ENCODE data around the gene CPEB1. TPM values are rescaled to one million over a fixed set of nuclear protein-coding genes. Genes with fewer than 3 reads are reported as not detected.

CPEB1 gene
- total RNA-seq, 1 experiment from 2014 or later: 1.0 TPM

DNA sequence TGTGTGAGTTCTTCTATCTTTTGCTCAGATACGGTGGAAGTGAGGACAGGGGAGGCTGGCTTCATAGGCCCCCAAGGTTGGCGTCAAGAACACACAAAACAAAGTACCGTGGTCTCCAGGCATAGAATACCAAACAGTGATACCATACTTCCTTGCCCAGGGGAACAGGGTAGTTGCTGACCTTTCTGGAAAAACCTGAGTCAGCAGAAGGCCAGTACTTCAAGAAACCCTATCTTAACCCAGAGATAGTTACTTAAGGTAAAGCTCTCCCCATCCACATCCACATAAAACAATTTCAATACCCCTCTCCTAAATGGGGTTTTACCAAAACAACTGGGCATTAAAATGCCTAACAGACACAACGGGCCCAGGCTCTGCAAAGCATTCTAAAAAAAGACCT, 77.3 kb downstream of the CPEB1 start:
- Histone ChIP-seq H2AK5ac (ENCODE audit: insufficient read length, low read length) (no peak overlapping the region), H2BK20ac (ENCODE audit: low read depth, low read length, poor library complexity, severe bottlenecking) (no peak overlapping the region), H3K14ac (ENCODE audit: insufficient read depth, low read length) (no peak overlapping the region), H4K8ac (replicated peaks; ENCODE audit: insufficient read length, low read depth, low read length) (no peak overlapping the region), H3K79me1 (ENCODE audit: insufficient read depth, low read depth, low read length, poor library complexity, severe bottlenecking) (no peaks in the 10 kb centered on the region), H3K18ac (ENCODE audit: insufficient read length, low read depth, low read length) (no peak overlapping the region), H3K4me1 (ENCODE audit: insufficient read depth, low read length) (peaks cover 3% of the 10 kb centered on the region; the same call in 1 of the 2 replicates), H4K91ac (ENCODE audit: insufficient read length, low read depth, low read length) (no peak overlapping the region), H4K20me1 (ENCODE audit: control insufficient read depth, insufficient read depth, insufficient read length) (no peaks in the 10 kb centered on the region), H3K56ac (ENCODE audit: insufficient read length, low read depth, low read length) (no peak overlapping the region), H2BK12ac (ENCODE audit: insufficient read length, low read depth, low read length) (no peak overlapping the region), H2BK120ac (ENCODE audit: low read depth, low read length, poor library complexity, severe bottlenecking) (no peak overlapping the region), H3K4me2 (ENCODE audit: insufficient read depth, insufficient read length, low read length) (no peak overlapping the region), H3K4ac (ENCODE audit: low read depth, low read length) (no peak overlapping the region), H3K27me3 (ENCODE audit: insufficient read depth, low read length) (no peaks in the 10 kb centered on the region), H3K23me2 (ENCODE audit: insufficient read length, low read depth, low read length, poor library complexity, severe bottlenecking) (peaks cover 4% of the 10 kb centered on the region), H3K27ac (ENCODE audit: insufficient read length, low read depth, low read length) (no peak overlapping the region), H2BK5ac (ENCODE audit: insufficient read length, low read length) (no peak overlapping the region), H4K5ac (ENCODE audit: insufficient read length, low read depth, low read length) (no peak overlapping the region), H3K9ac (ENCODE audit: extremely low read depth, insufficient read length, low read length) (no peak overlapping the region), H3T11ph (ENCODE audit: low read length) (no peak overlapping the region), H2BK15ac (ENCODE audit: low read depth, low read length) (no peak overlapping the region), H3K79me2 (ENCODE audit: insufficient read depth, low read length) (no peaks in the 10 kb centered on the region), H3K23ac (ENCODE audit: insufficient read length, low read depth, low read length) (no peak overlapping the region), H2AFZ (ENCODE audit: low read length) (no peak overlapping the region), H3K9me3 (ENCODE audit: control insufficient read depth, low read depth, low read length) (no peaks in the 10 kb centered on the region)
- Mint-ChIP-seq H3K9me3 (no peaks in the 10 kb centered on the region), H3K36me3 (ENCODE audit: insufficient read depth in 1 of 3, low read depth in 3 of 3) (no peaks in the 10 kb centered on the region), H3K4me1 (peaks cover 27 to 36% of the 10 kb centered on the region in 2 experiments), H3K27me3 (ENCODE audit: low read depth) (peaks cover 19% of the 10 kb centered on the region), H3K4me3 (no peak overlapping the region), H3K27ac (no peak overlapping the region)
- no CpG with 5 or more reads among the region's 4 CpGs for WGBS (ENCODE audit: extremely low coverage, insufficient read length, low lambda C conversion rate)
- DNase-seq: no peak
- no peak for TF ChIP-seq CTCF (conservative IDR thresholded peaks at IDR 0.05)

Data from H9 (cell line).